HG02763 (cell line): ENCODE data around the gene LAMC3.
"Not testable (repeated sequence)": the region's sequence is repeated elsewhere in the genome, so short reads cannot be mapped to it uniquely, and the experiment has no call there.

ENCODE experiments used
- ATAC-seq: cut with Tn5 transposase; IDR thresholded peaks from one replicate; pipeline ENCODE4 v1.9.1; 2021; ENCODE audit warnings: mild to moderate bottlenecking, moderate library complexity; ENCODE audit not compliant: unreplicated experiment

Gene LAMC3

GRCh38 chr9:131114084-131114535, 105.1 kb downstream of the LAMC3 start:
- no peak for ATAC-seq

- not testable (repeated sequence) for ATAC-seq
Observed at GRCh38 chr9:131115360-131115742, 106.4 kb downstream of the LAMC3 start.

GRCh38 chr9:131116281-131117120, 107.5 kb downstream of the LAMC3 start:
- no peak for ATAC-seq

GRCh38 chr9:131117121-131117761, 108.3 kb downstream of the LAMC3 start:
- ATAC-seq: no peak

- ATAC-seq: no peak
Observed at GRCh38 chr9:131117762-131118145, 108.8 kb downstream of the LAMC3 start.

- no peak for ATAC-seq
Observed at GRCh38 chr9:131119600-131119999, 110.6 kb downstream of the LAMC3 start.

GRCh38 chr9:131120620-131121228, 111.8 kb downstream of the LAMC3 start:
- no peak for ATAC-seq

GRCh38 chr9:131121346-131121745, 112.4 kb downstream of the LAMC3 start:
- ATAC-seq: no peak

GRCh38 chr9:131122158-131122557, 113.2 kb downstream of the LAMC3 start:
- ATAC-seq: no peak

GRCh38 chr9:131125038-131125287, 116.0 kb downstream of the LAMC3 start:
- ATAC-seq: no peak

GRCh38 chr9:131125288-131126058, 116.5 kb downstream of the LAMC3 start, which contains the start of gene NUP214:
NUP214 (plus strand) TSS chr9:131125586; CDS start chr9:131125705, 119 bp downstream.
- peak; percentile 96 for ATAC-seq

GRCh38 chr9:131126059-131126426, 117.1 kb downstream of the LAMC3 start:
- ATAC-seq: no peak

GRCh38 chr9:131129183-131129582, 120.2 kb downstream of the LAMC3 start:
- ATAC-seq: no peak

GRCh38 chr9:131138676-131139075, 129.7 kb downstream of the LAMC3 start:
- ATAC-seq: no peak

GRCh38 chr9:131140112-131140511, 131.1 kb downstream of the LAMC3 start:
- ATAC-seq: no peak

- ATAC-seq: no peak
Observed at GRCh38 chr9:131140550-131140949, 131.6 kb downstream of the LAMC3 start.

GRCh38 chr9:131142160-131142559, 133.2 kb downstream of the LAMC3 start:
- ATAC-seq: no peak
